Measurements from ENCODE around the gene SHISAL2A.

Gene SHISAL2A

DNA sequence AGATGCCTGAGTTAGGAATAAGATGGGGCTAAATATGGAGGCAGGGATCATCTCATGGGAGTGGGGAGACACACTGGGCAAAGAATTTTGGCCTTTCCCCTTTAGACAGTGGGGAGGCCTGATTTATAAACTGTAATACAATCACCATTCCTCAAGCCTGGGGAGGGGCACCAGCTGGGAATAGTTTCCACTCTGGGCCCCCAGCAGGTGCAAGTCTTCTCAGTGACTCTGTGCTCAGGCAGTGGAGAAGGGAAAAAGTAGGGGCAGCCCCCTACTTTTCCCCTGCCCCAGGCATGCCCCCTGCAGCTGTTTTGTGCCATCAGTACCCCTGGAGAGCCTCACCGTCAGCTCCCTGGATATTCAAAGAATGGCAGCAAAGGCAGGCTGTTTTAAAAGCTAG, 46.1 kb downstream of the SHISAL2A start:
- H4K8ac ChIP-seq (ENCODE audit: low read depth, low read length): no peak overlapping the region
- H2BK5ac ChIP-seq (ENCODE audit: low read length): no peak overlapping the region
- no peak for DNase-seq (ENCODE audit: low spot score)
- no peaks in the 10 kb centered on the region for H3K27me3 ChIP-seq (ENCODE audit: control insufficient read depth in 3 of 3, insufficient read depth in 3 of 3, low read depth in 1 of 3, low read length in 3 of 3)
- H3K36me3 ChIP-seq (replicated peaks in 1 of 2; ENCODE audit: control insufficient read depth in 2 of 2, insufficient read depth in 2 of 2, low read length in 2 of 2): no peaks in the 10 kb centered on the region
- whole genome bisulfite sequencing, 2 donors (ENCODE audit: extremely low coverage in 2 of 2, insufficient read length in 2 of 2, insufficient replicate concordance in 1 of 2): no CpG with 5 or more reads among the region's 1 CpG
- no peak overlapping the region for H3K18ac ChIP-seq (ENCODE audit: low read length)
- no peak overlapping the region for H2BK12ac ChIP-seq (ENCODE audit: low read length)
- H2BK120ac ChIP-seq (ENCODE audit: low read depth, low read length): no peak overlapping the region
- H3K23ac ChIP-seq (ENCODE audit: low read depth, low read length, poor library complexity): no peak overlapping the region
- no peak overlapping the region for H3K4me3 ChIP-seq (ENCODE audit: low read length in 2 of 2)
- H3K14ac ChIP-seq (ENCODE audit: low read length): no peak overlapping the region
- H3K27ac ChIP-seq (replicated peaks; ENCODE audit: low read length): peak overlapping the region; percentile 43
- no peak overlapping the region for H2AK5ac ChIP-seq (ENCODE audit: low read depth, low read length)
- H3K4ac ChIP-seq (ENCODE audit: low read length): no peak overlapping the region
- H2BK15ac ChIP-seq (ENCODE audit: low read length): no peak overlapping the region
- H3K9me3 ChIP-seq (replicated peaks in 1 of 2; ENCODE audit: control insufficient read depth in 2 of 2, insufficient read depth in 1 of 2, low read depth in 1 of 2, low read length in 2 of 2): no peaks in the 10 kb centered on the region
- H3K9ac ChIP-seq (ENCODE audit: low read depth, low read length, poor library complexity): no peak overlapping the region
- peaks cover 6 to 8% of the 10 kb centered on the region in 2 donors for H3K4me1 ChIP-seq (ENCODE audit: control insufficient read depth in 2 of 2, insufficient read depth in 1 of 2, low read depth in 1 of 2, low read length in 2 of 2)
- no peak overlapping the region for H4K91ac ChIP-seq (ENCODE audit: low read depth, low read length, poor library complexity)
- no peak overlapping the region for H3K4me2 ChIP-seq (ENCODE audit: insufficient read depth, low read length, poor library complexity, severe bottlenecking)
- no peaks in the 10 kb centered on the region for H3K79me1 ChIP-seq (ENCODE audit: low read depth, low read length)
- peak overlapping the region; percentile 11 for H2AFZ ChIP-seq (ENCODE audit: low read length)

DNA sequence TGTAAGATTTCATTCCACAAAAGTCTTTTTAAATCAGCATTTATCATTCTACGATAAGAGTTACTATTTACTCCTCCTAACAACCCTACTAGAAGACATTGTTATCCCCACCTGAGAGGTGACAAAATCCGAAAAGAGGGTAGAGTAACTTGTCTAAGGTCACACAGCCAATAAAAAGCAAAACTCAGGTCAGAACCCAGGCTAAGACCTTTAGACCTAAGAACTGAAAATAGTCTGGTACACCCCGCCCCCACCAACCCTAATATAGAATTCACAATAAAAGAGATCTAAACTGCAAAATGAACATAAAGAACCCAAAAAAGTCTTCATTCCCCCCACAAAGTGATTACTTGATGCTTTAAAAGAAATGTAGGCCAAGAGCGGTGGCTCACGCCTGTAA, 46.5 kb downstream of the SHISAL2A start:
- Histone ChIP-seq H2BK120ac (ENCODE audit: low read depth, low read length) (no peak overlapping the region), H3K18ac (ENCODE audit: low read length) (no peak overlapping the region), H3K9ac (ENCODE audit: low read depth, low read length, poor library complexity) (no peak overlapping the region), H3K27me3 (ENCODE audit: control insufficient read depth in 3 of 3, insufficient read depth in 3 of 3, low read depth in 1 of 3, low read length in 3 of 3) (no peaks in the 10 kb centered on the region), H3K27ac (replicated peaks; ENCODE audit: low read length) (no peak overlapping the region), H2BK15ac (ENCODE audit: low read length) (no peak overlapping the region), H3K4me3 (ENCODE audit: low read length in 2 of 2) (no peak overlapping the region), H3K4me2 (ENCODE audit: insufficient read depth, low read length, poor library complexity, severe bottlenecking) (no peak overlapping the region), H3K4me1 (ENCODE audit: control insufficient read depth in 2 of 2, insufficient read depth in 1 of 2, low read depth in 1 of 2, low read length in 2 of 2) (peaks cover 6 to 8% of the 10 kb centered on the region in 2 donors), H2BK12ac (ENCODE audit: low read length) (no peak overlapping the region), H2AFZ (ENCODE audit: low read length) (no peak overlapping the region), H3K14ac (ENCODE audit: low read length) (no peak overlapping the region), H3K23ac (ENCODE audit: low read depth, low read length, poor library complexity) (no peak overlapping the region), H3K36me3 (replicated peaks in 1 of 2; ENCODE audit: control insufficient read depth in 2 of 2, insufficient read depth in 2 of 2, low read length in 2 of 2) (peaks cover 0 to 3% of the 10 kb centered on the region in 2 donors), H2AK5ac (ENCODE audit: low read depth, low read length) (no peak overlapping the region), H4K8ac (ENCODE audit: low read depth, low read length) (no peak overlapping the region), H4K91ac (ENCODE audit: low read depth, low read length, poor library complexity) (no peak overlapping the region), H3K4ac (ENCODE audit: low read length) (no peak overlapping the region), H3K79me1 (ENCODE audit: low read depth, low read length) (no peaks in the 10 kb centered on the region), H2BK5ac (ENCODE audit: low read length) (no peak overlapping the region), H3K9me3 (replicated peaks in 1 of 2; ENCODE audit: control insufficient read depth in 2 of 2, insufficient read depth in 1 of 2, low read depth in 1 of 2, low read length in 2 of 2) (no peaks in the 10 kb centered on the region)
- no peak for DNase-seq (ENCODE audit: low spot score)
- WGBS, 2 donors (ENCODE audit: extremely low coverage in 2 of 2, insufficient read length in 2 of 2, insufficient replicate concordance in 1 of 2): no CpG with 5 or more reads among the region's 5 CpGs

GRCh38 chr1:52680353-52680752, 47.4 kb downstream of the SHISAL2A start:
- no peak overlapping the region for H2BK15ac ChIP-seq (ENCODE audit: low read length)
- H2AK5ac ChIP-seq (ENCODE audit: low read depth, low read length): no peak overlapping the region
- H3K4me1 ChIP-seq (ENCODE audit: control insufficient read depth in 2 of 2, insufficient read depth in 1 of 2, low read depth in 1 of 2, low read length in 2 of 2): peaks cover 6 to 8% of the 10 kb centered on the region in 2 donors
- H4K91ac ChIP-seq (ENCODE audit: low read depth, low read length, poor library complexity): no peak overlapping the region
- no peak overlapping the region for H3K14ac ChIP-seq (ENCODE audit: low read length)
- no peak overlapping the region for H4K8ac ChIP-seq (ENCODE audit: low read depth, low read length)
- no peak overlapping the region for H3K27ac ChIP-seq (replicated peaks; ENCODE audit: low read length)
- no peak overlapping the region for H3K23ac ChIP-seq (ENCODE audit: low read depth, low read length, poor library complexity)
- H2BK12ac ChIP-seq (ENCODE audit: low read length): no peak overlapping the region
- no CpG with 5 or more reads among the region's 3 CpGs for WGBS, 2 donors (ENCODE audit: extremely low coverage in 2 of 2, insufficient read length in 2 of 2, insufficient replicate concordance in 1 of 2)
- DNase-seq (ENCODE audit: low spot score): no peak
- no peak overlapping the region for H2BK120ac ChIP-seq (ENCODE audit: low read depth, low read length)
- H3K9ac ChIP-seq (ENCODE audit: low read depth, low read length, poor library complexity): no peak overlapping the region
- no peak overlapping the region for H2BK5ac ChIP-seq (ENCODE audit: low read length)
- H3K18ac ChIP-seq (ENCODE audit: low read length): no peak overlapping the region
- H3K79me1 ChIP-seq (ENCODE audit: low read depth, low read length): no peaks in the 10 kb centered on the region
- H3K4me2 ChIP-seq (ENCODE audit: insufficient read depth, low read length, poor library complexity, severe bottlenecking): no peak overlapping the region
- no peaks in the 10 kb centered on the region for H3K27me3 ChIP-seq (ENCODE audit: control insufficient read depth in 3 of 3, insufficient read depth in 3 of 3, low read depth in 1 of 3, low read length in 3 of 3)
- H3K4me3 ChIP-seq (ENCODE audit: low read length in 2 of 2): no peak overlapping the region
- H2AFZ ChIP-seq (ENCODE audit: low read length): no peak overlapping the region
- no peaks in the 10 kb centered on the region for H3K9me3 ChIP-seq (replicated peaks in 1 of 2; ENCODE audit: control insufficient read depth in 2 of 2, insufficient read depth in 1 of 2, low read depth in 1 of 2, low read length in 2 of 2)
- no peak overlapping the region for H3K4ac ChIP-seq (ENCODE audit: low read length)
- H3K36me3 ChIP-seq (replicated peaks in 1 of 2; ENCODE audit: control insufficient read depth in 2 of 2, insufficient read depth in 2 of 2, low read length in 2 of 2): peaks cover 0 to 11% of the 10 kb centered on the region in 2 donors

DNA sequence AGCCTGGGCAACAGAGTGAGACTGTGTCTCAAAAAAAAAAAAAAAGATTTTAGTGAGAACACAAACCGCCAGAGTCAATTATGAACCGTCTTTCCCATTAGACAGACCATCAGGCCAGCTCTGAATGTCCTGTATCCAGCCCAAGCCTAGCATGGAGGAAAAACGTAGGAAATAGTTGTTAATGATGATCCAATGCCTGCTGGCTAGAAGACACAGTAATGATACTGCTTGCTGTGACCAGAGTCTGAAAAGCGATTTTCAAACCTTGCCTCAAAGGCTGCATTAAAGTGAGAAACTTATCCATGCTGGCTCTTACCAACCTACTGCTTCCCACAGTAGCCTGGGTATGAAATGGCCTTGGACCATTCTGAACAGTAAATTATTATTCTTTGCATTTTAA, 48.2 kb downstream of the SHISAL2A start:
- no peak overlapping the region for H2BK120ac ChIP-seq (ENCODE audit: low read depth, low read length)
- no peaks in the 10 kb centered on the region for H3K27me3 ChIP-seq (ENCODE audit: control insufficient read depth in 3 of 3, insufficient read depth in 3 of 3, low read depth in 1 of 3, low read length in 3 of 3)
- H3K18ac ChIP-seq (ENCODE audit: low read length): no peak overlapping the region
- H4K91ac ChIP-seq (ENCODE audit: low read depth, low read length, poor library complexity): no peak overlapping the region
- no peak overlapping the region for H2AFZ ChIP-seq (ENCODE audit: low read length)
- no peak overlapping the region for H3K9ac ChIP-seq (ENCODE audit: low read depth, low read length, poor library complexity)
- H3K4me3 ChIP-seq (ENCODE audit: low read length in 2 of 2): no peak overlapping the region
- peaks cover 6 to 8% of the 10 kb centered on the region in 2 donors for H3K4me1 ChIP-seq (ENCODE audit: control insufficient read depth in 2 of 2, insufficient read depth in 1 of 2, low read depth in 1 of 2, low read length in 2 of 2)
- no peak overlapping the region for H3K23ac ChIP-seq (ENCODE audit: low read depth, low read length, poor library complexity)
- no CpG with 5 or more reads among the region's 4 CpGs for WGBS, 2 donors (ENCODE audit: extremely low coverage in 2 of 2, insufficient read length in 2 of 2, insufficient replicate concordance in 1 of 2)
- H2AK5ac ChIP-seq (ENCODE audit: low read depth, low read length): no peak overlapping the region
- H3K4ac ChIP-seq (ENCODE audit: low read length): no peak overlapping the region
- H3K27ac ChIP-seq (replicated peaks; ENCODE audit: low read length): no peak overlapping the region
- H3K36me3 ChIP-seq (replicated peaks in 1 of 2; ENCODE audit: control insufficient read depth in 2 of 2, insufficient read depth in 2 of 2, low read length in 2 of 2): peaks cover 0 to 13% of the 10 kb centered on the region in 2 donors
- no peak overlapping the region for H2BK5ac ChIP-seq (ENCODE audit: low read length)
- no peaks in the 10 kb centered on the region for H3K79me1 ChIP-seq (ENCODE audit: low read depth, low read length)
- no peaks in the 10 kb centered on the region for H3K9me3 ChIP-seq (replicated peaks in 1 of 2; ENCODE audit: control insufficient read depth in 2 of 2, insufficient read depth in 1 of 2, low read depth in 1 of 2, low read length in 2 of 2)
- H3K4me2 ChIP-seq (ENCODE audit: insufficient read depth, low read length, poor library complexity, severe bottlenecking): no peak overlapping the region
- no peak overlapping the region for H2BK15ac ChIP-seq (ENCODE audit: low read length)
- DNase-seq (ENCODE audit: low spot score): no peak
- H4K8ac ChIP-seq (ENCODE audit: low read depth, low read length): no peak overlapping the region
- no peak overlapping the region for H3K14ac ChIP-seq (ENCODE audit: low read length)
- H2BK12ac ChIP-seq (ENCODE audit: low read length): no peak overlapping the region

Data from neuronal stem cell (in vitro differentiated cells).